Right lobe of liver (tissue), 4 donors: Measurements from ENCODE around the gene MAJIN.

Source experiments
- POLR2A ChIP-seq: fragments of 450-650 bp; IDR thresholded peaks from one replicate; pipeline ENCODE4 v1.6.1; 2017; ENCODE audit warnings: antibody characterized with exemption, mild to moderate bottlenecking
- TF ChIP-seq, protein P1 (sequence below), 4 donors: fragments of 200-600 bp in 3 of 4; fragments of 450-650 bp in 1 of 4; IDR thresholded peaks; one replicate each; pipeline versions ENCODE4 v1.5.1 to v1.8.0; 2016 to 2022; ENCODE audit warnings: antibody characterized with exemption in 4 of 4, mild to moderate bottlenecking in 2 of 4
- donor health status: DM: no; HTN: no; CAD: no.
- donor health status: DM: no; HTN: no; CAD: no.
- donor health status: DM: no; HTN: yes; CAD: no.

DNA sequence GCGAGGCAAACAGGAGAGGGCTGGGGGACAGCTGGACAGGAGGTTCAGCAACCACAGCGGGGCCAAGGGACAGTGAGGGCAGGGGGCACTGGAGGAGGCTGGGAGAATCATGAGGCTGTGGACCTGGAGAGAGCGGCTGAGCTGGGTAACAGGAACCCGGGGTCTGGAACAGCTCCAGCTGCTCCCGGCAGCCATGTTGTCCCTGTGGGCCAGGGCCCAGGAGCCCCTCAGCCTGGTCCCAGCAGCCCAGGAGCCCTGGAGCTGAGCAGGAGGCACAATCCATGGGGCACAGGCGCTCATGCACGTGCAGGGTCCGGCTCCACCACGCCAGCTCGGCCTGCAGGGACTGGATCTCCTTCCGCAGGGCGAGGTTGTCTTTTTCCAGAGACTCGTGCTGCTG is 17.5 kb upstream of the MAJIN start:
- no peak for TF ChIP-seq POLR2A
- TF ChIP-seq, protein P1, sequence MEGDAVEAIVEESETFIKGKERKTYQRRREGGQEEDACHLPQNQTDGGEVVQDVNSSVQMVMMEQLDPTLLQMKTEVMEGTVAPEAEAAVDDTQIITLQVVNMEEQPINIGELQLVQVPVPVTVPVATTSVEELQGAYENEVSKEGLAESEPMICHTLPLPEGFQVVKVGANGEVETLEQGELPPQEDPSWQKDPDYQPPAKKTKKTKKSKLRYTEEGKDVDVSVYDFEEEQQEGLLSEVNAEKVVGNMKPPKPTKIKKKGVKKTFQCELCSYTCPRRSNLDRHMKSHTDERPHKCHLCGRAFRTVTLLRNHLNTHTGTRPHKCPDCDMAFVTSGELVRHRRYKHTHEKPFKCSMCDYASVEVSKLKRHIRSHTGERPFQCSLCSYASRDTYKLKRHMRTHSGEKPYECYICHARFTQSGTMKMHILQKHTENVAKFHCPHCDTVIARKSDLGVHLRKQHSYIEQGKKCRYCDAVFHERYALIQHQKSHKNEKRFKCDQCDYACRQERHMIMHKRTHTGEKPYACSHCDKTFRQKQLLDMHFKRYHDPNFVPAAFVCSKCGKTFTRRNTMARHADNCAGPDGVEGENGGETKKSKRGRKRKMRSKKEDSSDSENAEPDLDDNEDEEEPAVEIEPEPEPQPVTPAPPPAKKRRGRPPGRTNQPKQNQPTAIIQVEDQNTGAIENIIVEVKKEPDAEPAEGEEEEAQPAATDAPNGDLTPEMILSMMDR (IDR thresholded peaks at IDR 0.05) = no peak
